Esophagus squamous epithelium (tissue), 4 donors: ENCODE data around the gene XCL1.
"Not testable (repeated sequence)": the region's sequence is repeated elsewhere in the genome, so short reads cannot be mapped to it uniquely, and the experiment has no call there.

Experiments
- CTCF ChIP-seq, 6 experiments: fragments of 450-650 bp in 4 of 6; fragments of 200-600 bp in 2 of 6; sonication (generic) in 2 of 6; IDR thresholded peaks; one replicate each; pipeline ENCODE4 v1.5.1; 2016 to 2019; ENCODE audit warnings: antibody characterized with exemption in 6 of 6, mild to moderate bottlenecking in 4 of 6, moderate library complexity in 4 of 6
- POLR2A ChIP-seq, 4 donors: fragments of 450-650 bp; IDR thresholded peaks; one replicate each; pipeline ENCODE4 v1.6.1; 2017; ENCODE audit warnings: antibody characterized with exemption in 4 of 4, mild to moderate bottlenecking in 4 of 4, moderate library complexity in 3 of 4

- TF ChIP-seq POLR2A (IDR thresholded peaks at IDR 0.05), result not testable (repeated sequence)
- TF ChIP-seq CTCF (IDR thresholded peaks at IDR 0.05), result peak in 5 of 6 experiments; percentile 23 to 61 (median 38)
Measured at GRCh38 chr1:168574234-168574633, 2.2 kb upstream of the XCL1 start.
